HG02970 (cell line): ENCODE measurements around the gene WWTR1.
A peak's percentile ranks its signal among the peaks of the same experiment; 100 is the strongest.

ENCODE experiments used
- ATAC-seq: cut with Tn5 transposase; IDR thresholded peaks from one replicate; pipeline ENCODE4 v1.9.1; 2021; ENCODE audit warnings: mild to moderate bottlenecking, moderate library complexity, moderate number of reproducible peaks; ENCODE audit not compliant: unreplicated experiment, low FRiP score

WWTR1 gene

DNA sequence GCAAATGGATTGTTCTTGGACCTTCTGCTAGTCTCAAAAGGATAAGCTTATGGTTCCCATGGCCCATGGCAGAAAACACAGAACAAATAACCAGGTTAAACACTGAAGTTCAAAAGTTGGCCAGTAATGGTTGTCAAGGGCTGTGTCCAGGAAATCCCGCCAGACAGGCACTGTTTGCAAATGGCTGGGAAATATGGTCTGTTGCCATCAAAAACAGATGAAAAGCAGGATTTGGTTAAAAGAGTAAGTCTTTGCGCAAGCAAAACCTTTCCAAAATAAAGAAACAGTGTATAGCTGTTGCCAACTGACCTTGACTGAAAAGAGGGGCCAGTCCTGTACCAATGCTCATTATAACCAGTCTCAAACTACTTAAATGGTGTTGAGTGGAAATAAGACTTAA, 58.6 kb downstream of the WWTR1 start:
- ATAC-seq = no peak

- ATAC-seq = no peak
Observed at GRCh38 chr3:149596134-149596770, 61.6 kb downstream of the WWTR1 start.

DNA sequence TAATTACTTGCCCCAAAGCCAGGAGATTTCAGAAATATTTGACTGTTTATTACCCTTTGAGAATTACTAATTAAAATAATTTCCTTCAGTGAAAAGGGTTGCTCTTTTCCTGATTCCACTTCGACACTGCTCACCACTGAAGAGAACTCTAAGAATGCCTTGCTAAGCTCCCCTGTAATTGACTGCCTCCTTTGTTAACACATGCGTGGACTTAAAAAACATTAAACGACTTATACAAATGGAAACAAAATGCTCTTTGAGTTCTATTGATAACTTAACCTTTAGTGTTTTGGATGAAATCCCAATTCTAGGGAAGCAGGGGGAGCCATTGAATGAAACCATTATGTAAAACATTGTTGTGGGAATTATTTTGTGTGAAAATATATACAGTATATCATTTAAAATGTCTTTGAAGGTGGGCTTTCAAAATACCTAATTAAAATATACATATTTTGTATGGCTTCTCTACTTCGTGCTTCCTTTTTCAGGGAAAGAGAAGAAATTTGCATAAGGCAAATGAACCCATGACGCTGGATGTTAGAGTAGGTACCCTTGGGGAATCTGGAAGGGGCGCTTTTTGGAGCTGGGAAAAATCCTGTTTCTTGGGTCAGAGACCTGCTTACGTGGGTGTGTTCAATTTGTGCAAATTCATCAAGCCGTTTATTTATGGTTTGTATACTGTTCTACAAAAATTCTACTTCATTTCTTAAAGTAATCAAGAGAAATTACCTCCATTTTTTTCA, 64.2 kb downstream of the WWTR1 start:
- no peak for ATAC-seq

- ATAC-seq = no peak
Observed at GRCh38 chr3:149592758-149593240, 65.0 kb downstream of the WWTR1 start.

- ATAC-seq = no peak
Observed at GRCh38 chr3:149590691-149591441, 67.0 kb downstream of the WWTR1 start.

- no peak for ATAC-seq
Observed at GRCh38 chr3:149589332-149589731, 68.5 kb downstream of the WWTR1 start.

- no peak for ATAC-seq
Observed at GRCh38 chr3:149588909-149589308, 68.9 kb downstream of the WWTR1 start.

DNA sequence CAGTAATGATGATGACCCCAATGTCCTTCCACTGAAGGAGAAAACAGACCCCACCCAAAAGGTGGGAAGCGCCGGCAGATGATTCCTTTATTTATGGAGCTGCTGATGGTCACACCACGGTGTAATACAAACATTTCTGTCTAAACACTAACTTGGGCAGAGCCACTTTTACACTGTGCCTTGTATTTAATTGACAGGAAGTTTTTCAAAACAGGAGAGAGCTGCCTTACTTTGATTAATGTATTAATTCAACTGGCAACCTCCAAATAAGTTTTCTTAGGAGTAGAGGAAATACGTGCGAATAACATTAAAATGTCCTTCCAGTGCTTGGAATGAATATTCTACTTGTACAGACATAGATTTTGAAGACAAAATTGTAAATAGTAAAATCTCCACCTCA, 70.4 kb downstream of the WWTR1 start:
- ATAC-seq = no peak

DNA sequence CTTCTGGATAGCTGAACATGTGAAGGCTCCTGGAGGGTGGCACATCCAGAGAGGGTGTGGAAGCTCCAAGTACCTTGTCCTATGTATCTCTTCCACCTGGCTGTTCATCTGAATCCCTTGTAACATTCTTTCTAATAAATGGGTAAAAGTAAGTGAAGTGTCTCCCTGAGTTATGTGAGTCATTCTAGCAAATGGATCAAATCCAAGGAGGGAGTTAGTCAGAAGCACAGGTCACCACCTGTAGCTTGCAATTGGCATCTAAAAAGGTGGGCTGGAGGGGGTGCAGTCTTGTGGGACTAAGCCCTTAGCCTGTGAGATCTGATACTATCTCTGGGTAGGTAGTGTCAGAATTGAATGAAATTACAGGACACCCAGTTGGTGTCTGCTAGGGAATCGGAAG, 71.0 kb downstream of the WWTR1 start:
- no peak for ATAC-seq

DNA sequence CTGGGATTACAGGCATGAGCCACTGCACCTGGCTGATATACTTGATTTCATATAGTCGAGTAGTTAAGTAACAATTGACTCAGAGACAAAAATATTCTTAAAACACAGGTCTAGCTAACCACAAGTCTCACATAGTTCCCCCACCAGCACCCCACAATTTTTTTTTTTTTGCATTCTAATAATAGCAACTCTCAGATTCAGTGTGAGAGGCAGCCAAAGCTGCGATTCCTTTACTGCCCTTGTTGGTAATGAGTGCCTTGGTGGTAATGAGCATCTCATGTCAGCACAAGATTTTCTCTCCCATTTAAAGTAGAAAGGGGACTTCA, 72.5 kb downstream of the WWTR1 start:
- peak; percentile 69 for ATAC-seq

- no peak for ATAC-seq
Observed at GRCh38 chr3:149583921-149584635, 73.7 kb downstream of the WWTR1 start.

GRCh38 chr3:149582395-149582794, 75.4 kb downstream of the WWTR1 start:
- no peak for ATAC-seq

- no peak for ATAC-seq
Observed at GRCh38 chr3:149581681-149582370, 76.0 kb downstream of the WWTR1 start.

DNA sequence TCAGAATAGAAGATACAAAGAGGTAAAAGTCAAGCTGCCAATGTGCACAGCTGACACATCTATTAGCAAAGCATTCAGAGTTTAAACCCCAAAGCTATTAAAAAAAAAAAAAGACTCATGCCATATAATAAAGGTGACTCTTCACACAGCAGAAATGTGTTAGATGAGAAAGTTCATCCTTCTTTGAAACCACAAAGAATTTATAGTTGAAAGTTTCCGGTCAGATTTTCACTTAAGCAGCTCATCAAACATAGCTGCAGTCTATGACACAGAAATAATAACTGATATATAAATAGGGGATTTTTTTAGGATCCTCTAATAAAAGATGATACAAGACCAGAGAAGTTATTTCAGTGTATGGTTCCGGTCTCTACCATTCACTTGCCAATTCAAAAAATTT, 76.6 kb downstream of the WWTR1 start:
- no peak for ATAC-seq

- ATAC-seq = no peak
Observed at GRCh38 chr3:149579838-149580542, 77.8 kb downstream of the WWTR1 start.

- ATAC-seq = no peak
Observed at GRCh38 chr3:149579161-149579560, 78.7 kb downstream of the WWTR1 start.

DNA sequence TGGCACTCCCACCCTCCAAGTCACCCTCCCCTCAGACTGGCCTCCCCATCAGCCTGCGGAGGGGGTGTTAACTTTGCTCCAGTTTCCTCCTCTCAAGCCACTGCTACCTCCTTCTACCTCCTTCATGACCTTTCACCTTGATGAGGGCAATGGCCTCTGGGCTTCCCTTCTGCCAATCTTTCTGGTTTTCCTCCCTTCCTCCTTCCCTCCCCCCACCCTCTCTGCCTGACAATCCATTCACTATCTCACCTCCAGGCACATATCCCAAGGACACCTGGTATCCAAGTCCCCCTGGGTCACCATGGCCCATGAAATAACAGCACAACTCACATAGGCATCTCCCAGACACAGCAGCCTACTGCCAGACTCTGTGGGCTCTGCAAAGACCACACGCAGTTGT, 80.0 kb downstream of the WWTR1 start:
- no peak for ATAC-seq

GRCh38 chr3:149575961-149576564, 81.8 kb downstream of the WWTR1 start:
- ATAC-seq = no peak

- no peak for ATAC-seq
Observed at GRCh38 chr3:149575213-149575960, 82.4 kb downstream of the WWTR1 start.
